Ureter (tissue), 1 donor: ENCODE results near the gene TSPAN14. TPM values are rescaled to one million over a fixed set of nuclear protein-coding genes. Genes with fewer than 3 reads are reported as not detected.
"Not testable (repeated sequence)": the region's sequence is repeated elsewhere in the genome, so short reads cannot be mapped to it uniquely, and the experiment has no call there.

Source experiments
- DNase-seq: peaks from one replicate; pipeline ENCODE4 v3.0.0-alpha.2; 2020; ENCODE audit warnings: low spot score
- total RNA-seq: library from RNA; stranded (reverse); gene quantifications from one replicate; pipeline ENCODE4 v1.2.4, GENCODE V29; 2023
- donor health status: DM: yes; HTN: yes; CAD: no.

Gene TSPAN14
- total RNA-seq, 1 donor from 2014 or later: 177 TPM

DNA sequence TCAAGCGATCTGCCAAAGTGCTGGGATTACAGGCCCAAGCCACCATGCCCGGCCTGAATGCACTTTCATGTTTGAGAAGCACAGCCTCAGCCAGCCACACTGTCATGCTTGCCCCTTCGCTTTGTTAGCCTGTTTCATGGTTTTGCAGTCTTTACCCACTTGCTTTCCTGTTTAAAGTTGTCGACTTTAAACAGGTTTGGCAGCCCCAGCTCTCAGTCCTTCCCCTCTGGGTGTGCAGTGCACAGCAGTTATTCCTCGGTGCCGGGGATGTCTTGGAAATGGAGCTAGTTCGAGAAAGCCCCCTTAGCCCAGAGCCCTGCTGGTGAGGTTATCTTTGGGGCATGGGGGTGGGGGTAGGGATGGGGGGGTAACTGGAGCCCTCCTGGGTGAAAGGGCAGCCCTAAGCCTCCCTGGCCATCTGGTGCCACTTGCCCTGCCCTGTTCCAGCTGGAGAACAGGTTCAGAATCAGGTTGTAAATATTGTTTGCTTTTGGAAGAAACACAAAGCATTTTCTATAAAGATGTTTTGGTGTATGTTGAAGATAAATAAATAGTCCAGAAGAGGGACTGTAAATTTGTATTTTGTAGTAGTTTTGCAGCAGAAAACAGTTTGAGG, 14.8 kb downstream of the TSPAN14 start:
- DNase-seq: no peak

DNA sequence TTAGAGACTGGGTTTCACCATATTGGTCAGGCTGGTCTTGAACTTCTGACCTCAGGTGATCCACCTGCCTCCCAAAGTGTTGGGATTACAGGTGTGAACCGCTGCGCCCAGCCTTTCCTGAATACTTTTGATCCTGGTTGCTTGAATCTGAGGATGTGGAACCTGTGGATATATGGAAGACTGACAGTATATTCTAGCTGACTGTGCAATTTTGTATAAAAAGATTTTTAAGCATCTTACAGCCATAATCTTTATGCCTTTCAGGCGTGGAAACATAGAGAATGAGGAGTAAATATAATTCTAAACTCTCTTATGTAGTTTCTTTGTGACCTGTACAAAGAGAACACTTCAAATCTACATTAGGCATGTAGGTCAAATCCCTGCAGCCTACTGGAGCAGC, 16.2 kb downstream of the TSPAN14 start:
- DNase-seq: no peak

DNA sequence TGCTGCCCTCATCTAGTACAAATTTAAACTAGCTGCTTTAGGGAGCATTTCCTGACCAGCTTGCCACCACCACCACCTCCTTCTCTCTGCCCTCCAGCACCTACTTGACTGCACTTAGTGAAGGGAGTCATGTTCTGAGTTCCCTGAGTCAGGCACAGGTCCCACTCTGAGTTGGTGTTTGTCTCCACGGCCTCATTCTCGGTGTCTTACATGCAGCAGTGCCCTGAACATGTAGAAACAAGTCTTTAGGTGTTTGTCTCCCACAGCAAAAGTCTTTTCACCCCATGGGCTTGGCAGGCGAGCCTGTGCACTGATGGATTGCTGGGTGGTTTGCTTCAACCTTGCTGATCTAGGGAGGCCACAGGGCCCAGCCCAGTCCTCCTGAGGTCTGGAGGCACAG, 16.9 kb downstream of the TSPAN14 start:
- DNase-seq: no peak

DNA sequence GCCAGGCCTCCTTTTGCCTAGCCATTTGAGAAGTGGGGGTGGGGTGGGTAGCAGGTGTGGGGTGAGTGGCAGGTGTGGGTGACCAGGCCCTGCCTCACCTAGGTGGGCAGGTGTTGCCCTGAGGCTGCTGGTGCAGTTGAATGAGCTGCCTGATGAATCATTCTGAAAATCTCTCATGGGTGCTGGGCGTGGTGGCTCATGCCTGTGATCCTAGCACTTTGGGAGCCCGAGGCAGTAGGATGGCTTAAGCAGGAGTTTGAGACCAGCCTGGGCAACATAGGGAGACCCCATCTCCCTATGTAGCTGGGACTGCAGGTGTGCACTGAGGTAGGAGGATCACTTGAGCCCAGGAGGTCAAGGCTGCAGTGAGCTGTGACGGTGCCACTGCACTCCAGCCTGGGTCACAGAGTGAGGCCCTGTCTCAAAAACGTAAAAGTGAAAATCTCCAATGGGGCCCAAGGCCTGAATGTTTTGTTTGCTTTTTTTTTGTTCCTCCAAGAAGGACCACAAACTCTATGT, 17.7 kb downstream of the TSPAN14 start:
- no peak for DNase-seq

DNA sequence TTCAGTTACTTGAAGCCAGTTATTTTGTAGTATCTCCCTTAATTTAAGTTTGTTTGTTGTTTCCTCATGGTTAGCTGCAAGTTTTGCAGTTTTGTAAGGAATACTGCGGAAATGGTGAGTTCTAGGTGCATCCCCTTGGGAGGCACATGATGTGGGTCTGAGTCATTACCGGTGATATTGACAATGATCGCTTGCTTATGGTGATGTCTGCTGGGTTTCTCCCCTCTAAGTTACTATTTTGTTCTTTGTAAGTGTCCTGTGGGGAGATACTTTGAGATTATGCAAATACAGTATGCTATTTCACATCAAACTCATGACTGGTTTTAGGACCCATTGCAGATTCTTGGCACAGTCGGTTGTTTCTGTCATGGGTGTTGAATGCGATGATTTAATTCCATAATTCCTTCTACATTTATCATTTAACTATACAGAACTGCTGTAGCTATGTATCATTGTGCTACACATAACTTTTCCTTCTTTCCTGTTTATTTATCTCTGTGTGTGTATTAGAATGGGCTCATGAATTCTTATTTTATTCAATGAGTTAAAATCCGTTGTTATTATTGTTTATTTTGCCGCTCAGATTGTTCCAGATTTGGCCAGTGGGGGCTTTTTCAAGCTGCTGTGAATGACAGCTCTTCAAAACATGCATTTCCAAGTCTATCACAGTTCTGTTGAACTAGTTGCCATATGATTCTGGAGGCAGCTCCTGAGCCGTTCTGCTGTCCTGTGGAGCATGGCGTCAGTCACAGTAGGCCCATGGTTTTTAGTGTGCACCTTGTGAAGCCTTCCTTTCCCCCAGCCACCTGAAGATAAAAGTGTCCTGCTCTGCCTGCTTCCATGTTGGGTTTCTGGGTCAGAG, 18.4 kb downstream of the TSPAN14 start:
- DNase-seq: no peak

DNA sequence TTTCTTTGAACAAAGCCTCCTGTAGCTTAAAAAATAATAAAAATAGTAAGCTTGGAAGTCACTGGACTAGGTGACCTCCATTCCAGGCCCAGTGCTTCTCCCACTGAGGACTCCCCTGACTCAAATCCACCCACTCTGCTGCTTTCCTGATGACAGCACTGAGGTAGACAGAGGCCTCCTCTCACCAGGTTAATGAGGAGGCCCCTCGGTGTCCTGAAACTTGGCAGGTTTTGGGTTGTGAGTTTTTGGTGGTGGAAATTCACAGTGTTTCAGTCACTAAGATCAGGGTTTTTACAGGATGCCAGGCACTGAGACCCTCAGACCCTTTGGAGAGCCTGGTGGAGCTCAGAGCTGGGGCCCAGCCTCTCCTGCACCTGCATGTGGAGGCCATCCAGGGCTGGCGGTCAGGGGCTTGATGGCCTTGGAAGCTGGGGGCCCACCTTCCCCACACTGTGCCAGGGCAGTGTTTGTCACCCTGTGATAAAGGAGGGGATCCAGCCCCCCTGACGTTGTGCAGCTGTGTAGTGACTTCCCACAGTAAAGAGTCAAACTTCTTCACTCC, 19.1 kb downstream of the TSPAN14 start:
- no peak for DNase-seq

DNA sequence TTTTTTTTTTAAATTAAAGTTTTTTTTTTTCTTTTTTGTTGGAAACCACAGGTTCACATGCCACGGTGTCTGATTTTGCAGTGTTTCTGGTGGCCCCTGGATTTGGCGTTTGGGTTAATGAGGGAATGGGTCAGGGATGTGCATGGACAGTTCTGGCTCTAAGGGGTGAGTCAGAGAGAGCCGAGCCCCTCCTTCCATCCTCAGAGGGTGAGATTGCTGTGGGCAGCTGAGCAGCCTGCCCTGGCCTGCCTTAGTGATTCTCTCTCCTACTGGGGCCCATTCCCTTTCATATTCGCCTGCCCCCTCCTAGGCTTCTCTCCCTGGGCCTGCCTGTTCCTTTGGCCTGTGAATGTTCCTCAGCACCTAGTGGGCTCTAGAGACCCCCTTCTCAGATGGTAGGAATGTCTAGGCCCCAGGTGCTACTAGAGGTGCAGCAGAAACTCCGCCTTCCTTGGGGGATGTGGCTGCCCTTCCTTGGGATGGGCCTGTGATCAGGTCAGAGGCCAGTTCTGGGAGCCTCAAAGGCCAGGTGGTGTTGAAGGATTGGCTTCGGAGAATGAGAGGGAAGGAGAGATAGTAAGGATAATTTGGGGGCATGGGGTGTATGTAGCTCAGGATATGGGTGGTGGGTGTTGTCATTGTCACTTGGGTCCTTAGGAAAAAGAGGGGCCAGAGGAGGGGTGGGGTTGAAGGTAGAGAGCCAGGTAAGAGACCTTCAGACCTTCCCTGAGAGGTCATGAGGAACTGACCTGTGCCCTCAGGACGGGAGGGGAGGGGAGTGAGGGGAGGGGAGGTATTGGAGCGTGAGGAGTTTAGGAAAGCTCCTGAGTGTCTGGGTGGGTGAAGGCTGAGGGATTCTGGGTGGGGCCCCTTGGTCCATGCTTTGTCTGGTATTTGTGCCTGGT, 19.8 kb downstream of the TSPAN14 start:
- DNase-seq: no peak

DNA sequence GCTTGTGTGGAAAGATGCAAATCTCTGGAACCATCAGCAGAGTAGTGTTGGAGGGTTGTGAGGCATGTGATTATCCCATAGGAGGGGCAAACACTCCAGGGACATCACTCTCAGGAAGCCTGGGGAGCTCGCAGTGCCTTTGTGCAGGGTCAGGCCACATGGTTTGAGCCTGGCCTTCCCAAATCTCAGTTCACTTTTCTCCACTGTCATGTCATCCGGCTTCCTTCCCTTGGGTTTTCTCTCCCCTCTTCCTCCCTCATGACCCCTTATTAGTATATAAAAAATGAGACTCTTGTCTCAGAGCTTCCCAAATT, 20.4 kb downstream of the TSPAN14 start:
- DNase-seq: no peak

DNA sequence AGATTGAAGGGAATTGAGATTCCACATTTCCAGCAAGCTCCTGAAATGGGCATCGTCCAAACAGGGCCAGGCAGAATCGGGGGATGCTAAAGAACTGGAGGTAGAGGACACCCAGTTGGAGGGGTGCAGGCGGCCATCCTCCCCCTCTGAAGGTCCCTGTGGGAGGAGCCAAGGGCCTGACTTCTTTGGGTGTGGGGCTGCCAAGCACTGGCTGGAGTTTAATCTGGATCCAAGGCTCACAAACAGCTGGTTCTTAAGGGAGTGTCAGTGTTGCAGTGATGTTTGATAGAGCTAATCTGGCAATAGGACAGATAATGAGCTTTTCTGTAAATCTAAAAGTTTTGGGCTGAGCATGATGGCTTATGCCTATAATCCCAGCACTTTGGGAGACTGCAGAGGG, 20.8 kb downstream of the TSPAN14 start:
- DNase-seq: no peak

DNA sequence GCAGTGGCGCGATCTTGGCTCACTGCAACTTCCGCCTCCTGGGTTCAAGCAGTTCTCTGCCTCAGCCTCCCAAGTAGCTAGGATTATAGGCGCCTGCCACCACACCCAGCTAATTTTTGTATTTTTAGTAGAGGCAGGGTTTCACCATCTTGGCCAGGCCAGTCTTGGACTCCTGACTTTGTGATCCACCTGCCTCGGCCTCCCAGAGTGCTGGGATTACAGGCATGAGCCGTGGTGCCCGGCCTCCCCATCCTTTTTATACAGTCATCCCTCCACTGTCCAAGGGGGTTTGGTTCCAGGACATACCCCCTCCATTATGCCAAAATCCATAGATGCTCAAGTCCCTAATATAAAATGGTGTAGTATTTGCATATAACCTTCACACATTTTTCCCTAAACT, 21.5 kb downstream of the TSPAN14 start:
- DNase-seq: not testable (repeated sequence)

DNA sequence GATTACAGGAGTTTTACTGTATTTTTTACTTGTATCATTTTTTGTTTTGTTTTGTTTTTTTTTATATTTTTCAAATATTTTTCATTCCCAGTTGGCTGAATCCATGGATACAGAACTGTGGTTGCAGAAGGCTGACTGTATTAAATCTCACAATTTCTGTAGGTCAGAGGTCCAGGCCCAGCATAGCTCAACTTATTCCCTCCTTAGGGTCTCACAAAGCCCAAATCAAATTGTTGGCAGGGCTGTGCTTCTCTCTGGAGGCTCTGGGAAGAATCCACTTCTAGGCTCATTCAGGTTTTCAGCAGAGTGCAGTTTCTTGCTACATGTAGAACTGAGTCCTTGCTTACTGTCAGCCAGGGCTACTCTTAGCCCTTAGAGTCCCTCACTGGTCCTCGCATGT, 22.6 kb downstream of the TSPAN14 start:
- DNase-seq: no peak

DNA sequence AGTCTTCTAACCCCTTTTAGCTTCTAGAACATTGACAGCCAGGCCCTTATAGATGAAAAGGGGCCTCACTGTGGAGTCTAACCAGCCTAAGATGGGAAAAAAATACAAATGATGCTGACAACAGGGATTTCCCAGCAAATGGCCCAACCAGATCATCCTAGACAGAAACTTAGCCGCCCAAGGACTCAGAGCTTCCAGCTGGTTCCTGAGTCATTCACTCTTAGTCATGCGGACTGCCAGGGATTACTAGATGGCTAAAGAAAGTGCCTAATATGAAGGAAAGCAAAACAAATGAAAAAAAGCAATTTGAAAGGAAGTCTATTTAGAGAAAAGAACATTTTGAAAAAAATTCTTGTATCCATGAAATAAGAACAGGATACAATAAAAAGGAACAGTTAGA, 23.7 kb downstream of the TSPAN14 start:
- DNase-seq: no peak

DNA sequence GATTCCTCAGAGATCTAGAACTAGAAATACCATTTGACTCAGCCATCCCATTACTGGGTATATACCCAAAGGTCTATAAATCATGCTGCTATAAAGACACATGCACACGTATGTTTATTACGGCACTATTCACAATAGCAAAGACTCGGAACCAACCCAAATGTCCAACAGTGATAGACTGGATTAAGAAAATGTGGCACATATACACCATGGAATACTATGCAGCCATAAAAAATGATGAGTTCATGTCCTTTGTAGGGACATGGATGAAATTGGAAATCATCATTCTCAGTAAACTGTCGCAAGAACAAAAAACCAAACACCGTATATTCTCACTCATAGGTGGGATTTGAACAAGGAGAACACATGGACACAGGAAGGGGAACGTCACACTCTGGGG, 26.3 kb downstream of the TSPAN14 start:
- DNase-seq: not testable (repeated sequence)

DNA sequence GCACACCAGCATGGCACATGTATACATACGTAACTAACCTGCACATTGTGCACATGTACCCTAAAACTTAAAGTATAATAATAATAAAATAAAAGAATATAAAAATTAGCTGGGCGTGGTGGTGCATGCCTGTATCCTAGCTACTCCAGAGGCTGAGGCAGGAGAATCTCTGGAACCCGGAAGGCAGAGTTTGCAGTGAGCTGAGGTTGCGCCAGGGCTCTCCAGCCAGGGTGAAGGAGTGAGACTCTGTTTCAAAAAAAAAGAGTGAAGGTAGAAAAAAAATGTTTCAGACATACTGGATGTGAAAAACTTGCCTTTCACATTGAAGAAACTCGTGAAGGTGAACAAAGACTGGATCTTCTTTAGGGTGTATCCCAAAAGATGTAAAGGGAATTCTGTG, 26.7 kb downstream of the TSPAN14 start:
- DNase-seq: no peak

DNA sequence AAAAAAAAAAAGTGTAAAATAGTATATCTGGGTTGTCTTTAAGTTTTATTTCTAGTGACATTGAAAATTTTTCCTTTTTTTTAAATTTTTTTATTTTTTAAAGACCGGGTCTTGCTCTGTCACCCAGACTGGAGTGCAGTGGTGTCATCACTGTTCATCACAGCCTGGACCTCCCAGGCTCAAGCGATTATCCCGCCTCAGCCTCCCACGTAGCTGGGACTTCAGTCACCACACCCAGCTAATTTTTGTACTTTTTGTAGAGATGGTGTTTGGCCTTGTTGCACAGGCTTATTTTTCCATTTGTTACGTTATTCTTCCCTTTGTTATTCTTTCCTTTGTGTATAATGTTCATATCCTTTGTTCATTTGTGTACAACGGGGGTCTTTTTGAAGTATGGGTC, 30.1 kb downstream of the TSPAN14 start:
- DNase-seq: no peak

DNA sequence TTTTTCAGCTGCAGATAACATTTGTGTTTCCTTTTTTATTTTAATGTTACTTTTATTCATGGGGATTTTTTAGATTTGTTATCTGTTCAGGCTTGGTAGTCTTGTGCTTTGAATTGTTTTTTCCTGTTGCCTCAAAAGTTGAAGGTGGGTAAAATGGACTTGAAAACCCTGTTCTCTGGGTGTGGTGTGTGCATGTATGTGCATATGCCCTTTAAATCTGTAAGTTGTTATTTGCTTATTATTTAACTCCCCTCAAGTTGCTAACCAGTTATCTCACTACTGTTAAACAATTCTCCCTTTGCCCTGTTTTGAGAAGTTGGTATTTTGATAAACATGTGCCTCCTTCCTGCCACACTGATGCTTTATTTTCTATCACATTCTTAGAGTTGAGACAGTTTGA, 30.6 kb downstream of the TSPAN14 start:
- DNase-seq: no peak

DNA sequence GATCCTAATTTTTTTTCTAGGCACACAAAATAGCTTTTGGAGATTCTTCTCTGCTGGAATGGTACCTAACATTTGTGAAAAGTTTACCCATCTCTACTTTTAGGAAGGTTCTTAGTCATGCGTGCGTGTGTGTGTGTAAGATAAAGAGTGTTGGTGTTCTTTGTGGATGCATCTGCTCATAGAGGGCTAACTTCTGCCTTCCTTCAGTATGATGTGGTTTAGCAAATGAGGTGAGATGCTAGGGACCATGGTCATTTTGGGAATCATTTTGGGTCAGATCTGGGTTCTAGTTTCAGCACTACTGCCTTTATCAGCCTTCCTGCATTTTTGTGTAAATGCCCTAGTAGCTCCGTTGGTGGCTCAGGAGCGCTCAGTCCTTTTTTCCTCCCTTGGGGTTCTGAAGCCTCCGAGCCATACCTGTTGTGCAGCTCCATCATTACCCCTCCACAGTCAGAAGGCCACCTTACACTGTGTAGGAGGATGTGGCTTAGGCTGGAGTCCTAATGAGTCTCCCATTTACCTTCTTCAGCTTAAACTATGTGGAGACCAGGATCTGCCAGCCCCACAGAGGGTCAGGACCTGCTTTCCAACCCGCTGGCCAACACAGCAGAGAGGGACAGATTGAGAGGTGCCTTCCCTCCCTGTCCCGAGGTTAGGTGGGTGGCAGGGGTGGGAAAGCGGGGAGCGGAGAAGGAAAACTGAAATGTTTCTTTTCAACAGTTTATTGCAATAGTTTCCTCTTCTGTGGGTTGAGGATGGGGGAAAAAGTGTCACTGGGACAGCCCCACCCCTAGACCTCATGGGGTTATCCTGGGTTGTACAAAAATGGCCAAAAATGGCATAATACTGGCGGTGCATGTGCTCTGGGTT, 31.2 kb downstream of the TSPAN14 start:
- no peak for DNase-seq

DNA sequence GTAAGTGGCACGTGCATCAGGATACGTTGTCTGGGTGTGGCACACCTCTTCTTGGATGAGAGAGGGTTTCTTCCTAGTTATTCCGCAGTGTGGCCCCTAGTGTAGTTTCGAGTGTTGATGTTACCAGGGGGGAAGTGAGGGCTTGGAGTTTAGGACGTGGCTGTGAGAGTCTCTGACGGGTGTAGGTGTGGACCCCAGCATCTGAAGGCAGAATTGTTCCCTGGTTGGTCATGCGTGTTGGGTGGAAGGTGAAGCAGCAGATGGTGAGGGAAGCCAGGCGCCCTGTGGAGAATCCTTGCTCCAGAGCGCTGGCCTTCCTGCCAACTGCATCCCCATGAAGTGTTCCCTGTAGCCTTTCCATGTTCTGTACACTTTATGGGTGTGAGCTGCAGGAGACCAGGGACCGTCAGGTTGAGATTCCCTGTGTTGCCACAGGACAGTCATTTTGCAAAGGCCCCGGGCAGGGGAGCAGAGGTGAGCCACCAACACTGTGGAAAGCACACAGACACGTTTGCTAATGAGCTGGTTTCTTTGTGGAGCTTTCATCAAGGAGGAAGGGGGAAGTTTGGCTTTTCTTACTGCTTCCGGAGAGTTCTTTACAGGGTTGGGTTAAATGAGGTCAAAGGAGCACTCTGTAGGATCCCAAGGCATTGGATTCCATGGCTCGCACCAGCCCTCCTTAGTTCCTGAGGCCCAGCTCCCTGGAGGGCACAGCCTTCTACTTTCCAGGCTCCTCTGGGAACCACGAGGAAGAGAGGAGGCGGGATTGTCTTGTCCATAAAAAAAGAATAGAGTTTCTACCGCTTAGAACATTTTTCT, 32.0 kb downstream of the TSPAN14 start:
- no peak for DNase-seq

DNA sequence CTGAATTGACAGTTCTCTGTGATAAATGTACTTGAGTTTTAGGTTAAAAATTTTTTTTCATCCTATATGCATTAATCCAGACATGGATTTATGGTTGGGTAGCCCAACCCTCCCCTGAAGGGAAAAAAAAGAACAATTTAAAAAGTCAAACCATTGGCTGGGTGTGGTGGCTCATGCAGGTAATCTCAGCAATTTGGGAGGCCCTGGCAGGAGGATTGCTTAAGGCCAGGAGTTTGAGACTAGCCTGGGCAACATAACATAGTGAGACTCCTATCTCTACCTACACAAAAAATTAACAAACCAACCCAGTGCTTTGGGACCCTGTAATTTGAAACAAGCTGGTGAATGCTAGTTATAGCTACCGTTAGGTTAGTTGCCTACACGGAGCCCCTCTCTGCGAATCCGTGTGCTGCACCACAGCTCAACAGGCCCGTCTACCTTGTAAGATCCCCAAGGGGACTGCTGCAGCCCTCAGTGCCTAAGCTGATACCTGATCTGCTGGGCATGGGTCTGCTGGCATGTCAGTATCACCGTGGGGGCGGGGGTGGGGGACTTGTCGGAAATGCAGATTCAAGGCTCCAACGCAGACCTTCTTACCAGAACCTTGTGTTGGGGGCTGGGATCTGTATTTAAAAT, 32.8 kb downstream of the TSPAN14 start:
- no peak for DNase-seq

DNA sequence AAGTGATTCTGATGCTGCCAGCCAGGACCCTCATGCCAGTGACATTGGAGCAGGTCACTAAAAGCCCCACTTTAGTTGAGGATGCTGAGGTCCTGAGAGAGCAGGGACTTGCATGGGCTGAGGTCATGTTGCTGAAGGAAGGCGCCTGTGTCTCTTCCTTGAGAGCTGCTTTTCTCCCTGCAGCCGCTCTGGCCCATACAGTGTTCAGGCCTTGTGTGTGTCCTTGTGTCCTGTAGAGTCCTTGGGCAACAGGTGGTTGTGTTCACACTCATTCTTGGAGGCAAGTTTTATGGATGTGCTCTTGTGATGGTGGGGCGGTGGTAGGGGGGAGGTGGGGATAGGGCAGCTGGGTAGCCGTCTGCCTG, 33.3 kb downstream of the TSPAN14 start:
- no peak for DNase-seq
